GM19099 (cell line): Measurements from ENCODE around the gene JAML.

ENCODE experiments used
- POLR2A ChIP-seq: IDR thresholded peaks from 3 replicates; pipeline ENCODE4 v1.6.1; 2011; ENCODE audit warnings: low read depth; ENCODE audit not compliant: insufficient read length; ENCODE audit errors: extremely low read depth

The JAML gene

GRCh38 chr11:118193910-118194566 is 30.8 kb downstream of the JAML start:
- no peak for TF ChIP-seq POLR2A

GRCh38 chr11:118186346-118187107 is 38.3 kb downstream of the JAML start:
- TF ChIP-seq POLR2A, result no peak

DNA sequence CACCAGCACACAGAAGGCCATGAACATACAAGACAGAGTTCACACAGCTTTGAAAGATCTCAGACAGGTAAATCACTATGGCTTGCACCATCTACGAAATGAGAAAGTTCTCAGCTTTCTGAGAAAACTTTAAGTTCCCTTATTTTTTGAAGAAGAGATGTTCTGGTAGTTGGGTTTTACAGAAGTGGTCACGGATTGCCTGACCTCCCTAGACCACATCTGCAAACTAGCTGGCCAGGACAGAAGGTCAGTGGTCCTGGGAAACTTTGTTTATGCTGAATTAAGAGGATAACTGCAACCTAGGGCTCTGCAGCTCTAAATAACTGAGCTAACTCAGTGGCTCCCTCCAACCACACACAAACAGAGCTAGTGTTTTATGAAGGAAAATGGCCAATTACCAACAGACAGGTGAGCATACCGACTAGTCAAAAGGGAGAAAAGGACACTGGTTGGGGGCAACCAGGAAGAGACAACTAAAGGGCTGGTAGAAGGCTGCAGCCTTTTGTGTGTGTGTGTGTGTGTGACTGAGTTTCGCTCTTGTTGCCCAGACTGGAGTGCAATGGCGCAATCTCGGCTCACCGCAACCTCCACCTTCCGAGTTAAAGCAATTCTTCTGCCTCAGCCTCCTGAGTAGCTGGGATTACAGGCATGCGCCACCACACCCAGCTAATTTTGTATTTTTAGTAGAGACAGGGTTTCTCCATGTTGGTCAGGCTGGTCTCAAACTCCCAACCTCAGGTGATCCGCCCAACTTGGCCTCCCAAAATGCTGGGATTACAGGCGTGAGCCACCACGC is 39.8 kb downstream of the JAML start:
- no peak for TF ChIP-seq POLR2A

DNA sequence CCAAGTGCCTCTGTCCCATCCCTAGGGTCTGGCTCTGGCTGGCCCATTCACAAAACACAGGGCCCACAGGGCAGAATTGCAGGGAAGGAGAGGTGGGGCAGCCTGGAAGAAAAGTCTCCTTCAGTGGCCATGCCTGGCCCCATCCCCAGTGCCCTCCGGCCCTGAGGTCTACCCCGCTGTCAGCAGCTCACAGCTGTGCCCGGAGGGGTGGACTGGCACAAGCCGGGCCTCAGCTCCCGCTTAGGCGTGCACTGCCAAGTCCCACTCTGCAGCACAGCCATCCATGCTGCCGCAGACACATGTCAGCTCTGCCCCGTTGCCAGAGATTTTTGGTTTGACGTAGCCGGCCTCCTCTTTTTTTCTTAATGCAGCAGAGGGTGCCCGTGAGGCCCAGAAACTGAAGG is 44.5 kb downstream of the JAML start:
- no peak for TF ChIP-seq POLR2A

DNA sequence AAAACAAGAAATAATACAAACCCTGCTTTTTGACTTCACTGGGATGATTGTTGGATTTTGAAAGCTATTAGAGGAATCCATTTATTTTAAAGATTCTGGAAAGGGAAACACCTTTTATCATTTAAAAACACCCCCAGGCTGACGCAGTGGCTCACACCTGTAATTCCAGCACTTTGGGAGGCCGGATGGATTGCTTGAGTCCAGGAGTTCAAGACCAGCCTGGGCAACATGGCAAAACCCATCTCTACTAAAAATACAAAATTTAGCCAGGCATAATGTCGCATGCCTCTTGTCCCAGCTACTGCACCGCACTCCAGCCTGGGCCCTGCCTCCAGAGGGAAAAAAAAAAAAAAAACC is 48.1 kb downstream of the JAML start:
- TF ChIP-seq POLR2A, result no peak

GRCh38 chr11:118175993-118176777 is 48.6 kb downstream of the JAML start, which contains the start of gene SCN2B:
Gene SCN2B (minus strand): TSS chr11:118176639. CDS start chr11:118176431, 208 bp downstream.
- TF ChIP-seq POLR2A, result no peak

DNA sequence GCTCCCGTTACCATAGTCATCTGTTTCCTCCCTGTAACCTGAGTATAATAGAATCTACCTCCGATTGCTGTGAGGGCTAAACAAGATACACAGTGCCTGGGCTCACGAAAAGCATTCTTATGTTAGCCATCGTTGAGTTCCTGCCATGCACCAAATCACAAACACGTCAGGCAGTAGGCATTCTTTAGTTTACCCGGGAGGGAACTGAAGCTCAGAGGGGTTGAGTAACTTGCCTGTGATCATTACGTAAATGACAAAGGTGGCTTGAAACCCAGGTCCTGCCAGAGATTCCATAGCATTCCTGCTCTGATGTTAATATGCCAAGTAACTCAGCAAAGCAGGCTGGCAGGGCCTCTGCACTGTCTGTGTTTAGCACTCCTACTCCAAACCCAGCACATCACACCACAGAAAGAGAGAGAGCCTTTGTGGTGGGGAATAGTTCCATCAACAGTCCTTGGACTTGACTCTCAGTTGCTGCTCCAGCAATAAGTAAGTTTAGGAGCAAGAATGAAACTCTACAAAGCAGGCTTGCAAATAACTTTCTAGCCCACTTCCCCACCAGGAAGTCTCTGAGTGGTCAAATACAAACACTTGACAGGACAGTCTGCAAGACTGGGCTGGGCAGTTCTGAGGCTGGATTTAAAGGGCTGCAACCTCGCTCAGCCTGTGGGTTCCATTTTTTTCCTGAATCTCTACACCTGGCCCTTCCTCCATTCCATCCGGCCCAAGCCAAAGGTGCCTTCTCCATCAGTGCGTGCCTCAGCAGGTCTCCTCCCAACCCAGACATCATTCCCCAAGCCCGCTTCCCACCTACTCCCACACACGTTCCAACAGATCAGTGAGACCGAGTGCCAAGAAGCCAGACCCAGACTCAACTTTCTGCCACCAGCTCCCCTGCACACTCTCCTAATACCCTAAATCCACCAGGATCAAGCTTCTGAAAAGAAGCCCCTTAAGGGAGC is 49.5 kb downstream of the JAML start:
- no peak for TF ChIP-seq POLR2A

DNA sequence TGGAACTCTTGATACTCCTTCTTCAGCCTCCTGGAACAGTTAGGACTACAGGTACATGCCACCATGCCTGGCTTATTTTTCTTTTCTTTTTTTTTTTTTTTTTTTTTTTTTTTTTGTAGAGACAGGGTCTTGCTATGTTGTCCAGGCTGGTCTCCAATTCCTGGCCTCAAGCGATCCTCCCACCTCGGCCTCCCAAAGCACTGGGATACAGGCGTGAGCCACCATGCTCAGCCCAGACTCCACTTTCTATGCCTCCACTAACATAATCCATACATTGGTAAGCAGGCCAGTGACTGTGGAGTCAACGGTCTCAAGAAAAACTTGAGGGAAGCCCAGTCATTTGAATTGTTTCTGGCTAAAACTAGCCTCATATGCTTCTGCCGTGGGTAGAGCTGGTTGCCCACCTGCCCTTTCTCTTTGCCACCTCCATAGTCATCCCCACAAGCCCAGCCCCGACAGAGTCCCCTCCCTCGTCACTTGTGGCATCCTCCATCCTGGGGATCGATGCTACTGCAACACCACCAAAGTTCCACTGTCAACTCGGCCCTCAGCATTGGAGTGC is 50.7 kb downstream of the JAML start:
- TF ChIP-seq POLR2A, result no peak

GRCh38 chr11:118172356-118172755 is 52.5 kb downstream of the JAML start:
- TF ChIP-seq POLR2A, result no peak

GRCh38 chr11:118171269-118172062 is 53.3 kb downstream of the JAML start:
- TF ChIP-seq POLR2A, result no peak

GRCh38 chr11:118170882-118171268 is 53.9 kb downstream of the JAML start:
- TF ChIP-seq POLR2A, result no peak

DNA sequence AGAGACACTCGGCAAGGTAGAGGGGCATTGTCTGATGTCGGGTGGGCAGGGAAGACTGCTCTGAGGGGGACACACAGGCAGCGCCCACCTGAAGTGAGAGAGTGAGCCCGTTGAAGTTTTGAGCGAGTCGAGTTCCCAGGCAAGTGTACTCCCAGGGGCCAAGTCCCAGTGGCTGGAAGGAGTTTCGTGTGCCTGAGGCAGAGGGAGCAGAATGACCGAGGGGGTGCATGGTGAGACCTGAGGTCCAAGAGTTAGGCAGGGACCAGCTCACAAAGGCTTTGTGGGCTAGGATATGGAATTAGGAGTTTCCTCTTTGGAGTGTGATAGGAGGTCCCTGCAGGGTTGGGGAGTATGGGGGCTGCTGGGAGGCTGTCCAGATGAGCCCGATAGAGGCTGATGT is 54.6 kb downstream of the JAML start:
- TF ChIP-seq POLR2A, result no peak

GRCh38 chr11:118169300-118170140 is 55.3 kb downstream of the JAML start:
- TF ChIP-seq POLR2A, result no peak
